ENCODE results near the gene UPP1.

UPP1 gene

GRCh38 chr7:48052748-48053147 lies 36.3 kb upstream of the UPP1 start:
- Histone ChIP-seq H3K4me1 (ENCODE audit: insufficient read depth, poor library complexity, severe bottlenecking) (peaks cover 17% of the 10 kb centered on the region), H3K36me3 (ENCODE audit: low read depth) (no peaks in the 10 kb centered on the region), H3K9me3 (ENCODE audit: severe bottlenecking) (no peaks in the 10 kb centered on the region), H3K27me3 (ENCODE audit: insufficient read depth, poor library complexity, severe bottlenecking) (no peaks in the 10 kb centered on the region), H3K27ac (ENCODE audit: poor library complexity, severe bottlenecking) (no peak overlapping the region), H3K4me3 (ENCODE audit: severe bottlenecking) (no peak overlapping the region)
- ATAC-seq (ENCODE audit: low read depth) = peak; percentile 55
- no peak for DNase-seq (ENCODE audit: low spot score)
- TF ChIP-seq, protein P1, sequence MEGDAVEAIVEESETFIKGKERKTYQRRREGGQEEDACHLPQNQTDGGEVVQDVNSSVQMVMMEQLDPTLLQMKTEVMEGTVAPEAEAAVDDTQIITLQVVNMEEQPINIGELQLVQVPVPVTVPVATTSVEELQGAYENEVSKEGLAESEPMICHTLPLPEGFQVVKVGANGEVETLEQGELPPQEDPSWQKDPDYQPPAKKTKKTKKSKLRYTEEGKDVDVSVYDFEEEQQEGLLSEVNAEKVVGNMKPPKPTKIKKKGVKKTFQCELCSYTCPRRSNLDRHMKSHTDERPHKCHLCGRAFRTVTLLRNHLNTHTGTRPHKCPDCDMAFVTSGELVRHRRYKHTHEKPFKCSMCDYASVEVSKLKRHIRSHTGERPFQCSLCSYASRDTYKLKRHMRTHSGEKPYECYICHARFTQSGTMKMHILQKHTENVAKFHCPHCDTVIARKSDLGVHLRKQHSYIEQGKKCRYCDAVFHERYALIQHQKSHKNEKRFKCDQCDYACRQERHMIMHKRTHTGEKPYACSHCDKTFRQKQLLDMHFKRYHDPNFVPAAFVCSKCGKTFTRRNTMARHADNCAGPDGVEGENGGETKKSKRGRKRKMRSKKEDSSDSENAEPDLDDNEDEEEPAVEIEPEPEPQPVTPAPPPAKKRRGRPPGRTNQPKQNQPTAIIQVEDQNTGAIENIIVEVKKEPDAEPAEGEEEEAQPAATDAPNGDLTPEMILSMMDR (IDR thresholded peaks at IDR 0.05; ENCODE audit: poor library complexity, severe bottlenecking) = no peak

- TF ChIP-seq, protein P1 (IDR thresholded peaks at IDR 0.05; ENCODE audit: poor library complexity, severe bottlenecking) = no peak
- no peak overlapping the region for H3K4me3 ChIP-seq (ENCODE audit: severe bottlenecking)
- no peak for ATAC-seq (ENCODE audit: low read depth)
- no peaks in the 10 kb centered on the region for H3K36me3 ChIP-seq (ENCODE audit: low read depth)
- H3K27ac ChIP-seq (ENCODE audit: poor library complexity, severe bottlenecking) = no peak overlapping the region
- no peak for DNase-seq (ENCODE audit: low spot score)
- no peaks in the 10 kb centered on the region for H3K9me3 ChIP-seq (ENCODE audit: severe bottlenecking)
- peaks cover 10% of the 10 kb centered on the region for H3K4me1 ChIP-seq (ENCODE audit: insufficient read depth, poor library complexity, severe bottlenecking)
- H3K27me3 ChIP-seq (ENCODE audit: insufficient read depth, poor library complexity, severe bottlenecking) = no peaks in the 10 kb centered on the region
Measured at GRCh38 chr7:48053736-48054135, 35.3 kb upstream of the UPP1 start.

DNA sequence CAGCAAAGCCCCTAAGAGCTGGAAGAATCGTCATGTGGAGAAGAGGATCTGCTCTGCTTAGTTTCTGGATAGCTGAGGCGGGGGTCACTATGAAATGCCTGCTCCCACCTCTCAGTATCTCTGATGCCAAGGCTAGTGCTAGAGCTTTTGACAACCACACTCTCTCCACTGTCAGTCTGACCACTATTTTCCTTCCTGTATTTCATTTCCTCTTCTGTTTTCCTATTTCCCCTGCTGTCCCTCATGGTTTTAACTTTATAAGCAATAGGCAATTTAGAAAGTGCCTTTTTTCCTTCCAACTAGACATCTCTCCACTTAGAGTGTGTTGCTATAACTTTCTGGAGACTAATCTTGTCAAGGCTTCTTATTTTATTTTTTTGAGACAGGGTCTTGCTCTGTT lies 30.1 kb upstream of the UPP1 start:
- peaks cover 3% of the 10 kb centered on the region for H3K9me3 ChIP-seq (ENCODE audit: severe bottlenecking)
- DNase-seq (ENCODE audit: low spot score) = no peak

GRCh38 chr7:48059706-48060105 lies 29.4 kb upstream of the UPP1 start:
- TF ChIP-seq, protein P1 (IDR thresholded peaks at IDR 0.05; ENCODE audit: poor library complexity, severe bottlenecking) = no peak
- ATAC-seq (ENCODE audit: low read depth) (no peak), DNase-seq (ENCODE audit: low spot score) (no peak)
- Histone ChIP-seq H3K9me3 (ENCODE audit: severe bottlenecking) (peaks cover 3% of the 10 kb centered on the region), H3K27me3 (ENCODE audit: insufficient read depth, poor library complexity, severe bottlenecking) (no peaks in the 10 kb centered on the region), H3K4me3 (ENCODE audit: severe bottlenecking) (no peak overlapping the region), H3K4me1 (ENCODE audit: insufficient read depth, poor library complexity, severe bottlenecking) (no peaks in the 10 kb centered on the region), H3K27ac (ENCODE audit: poor library complexity, severe bottlenecking) (no peak overlapping the region), H3K36me3 (ENCODE audit: low read depth) (no peaks in the 10 kb centered on the region)

More for the DNA sequence above, 30.1 kb upstream of the UPP1 start:
- H3K36me3 ChIP-seq (ENCODE audit: low read depth) = no peaks in the 10 kb centered on the region
- H3K4me3 ChIP-seq (ENCODE audit: severe bottlenecking) = no peak overlapping the region
- ATAC-seq (ENCODE audit: low read depth) = no peak
- H3K4me1 ChIP-seq (ENCODE audit: insufficient read depth, poor library complexity, severe bottlenecking) = no peaks in the 10 kb centered on the region
- no peak overlapping the region for H3K27ac ChIP-seq (ENCODE audit: poor library complexity, severe bottlenecking)
- no peaks in the 10 kb centered on the region for H3K27me3 ChIP-seq (ENCODE audit: insufficient read depth, poor library complexity, severe bottlenecking)
- TF ChIP-seq, protein P1 (IDR thresholded peaks at IDR 0.05; ENCODE audit: poor library complexity, severe bottlenecking) = no peak

- Histone ChIP-seq H3K4me3 (ENCODE audit: severe bottlenecking) (no peak overlapping the region), H3K27me3 (ENCODE audit: insufficient read depth, poor library complexity, severe bottlenecking) (no peaks in the 10 kb centered on the region), H3K27ac (ENCODE audit: poor library complexity, severe bottlenecking) (no peak overlapping the region), H3K4me1 (ENCODE audit: insufficient read depth, poor library complexity, severe bottlenecking) (peaks cover 4% of the 10 kb centered on the region), H3K36me3 (ENCODE audit: low read depth) (no peaks in the 10 kb centered on the region), H3K9me3 (ENCODE audit: severe bottlenecking) (peaks cover 3% of the 10 kb centered on the region)
- TF ChIP-seq, protein P1 (IDR thresholded peaks at IDR 0.05; ENCODE audit: poor library complexity, severe bottlenecking) = no peak
- no peak for ATAC-seq (ENCODE audit: low read depth)
- DNase-seq (ENCODE audit: low spot score) = no peak
Measured at GRCh38 chr7:48063985-48064384, 25.1 kb upstream of the UPP1 start.
